ENCODE results near the gene CFAP61. TPM values are rescaled to one million over a fixed set of nuclear protein-coding genes. Genes with fewer than 3 reads are reported as not detected.
A peak's percentile ranks its signal among the peaks of the same experiment; 100 is the strongest.

CFAP61 gene
- total and polyA plus RNA-seq, 8 donors = 0.95 to 5.3 (median 3.2) TPM; not detected in 1

GRCh38 chr20:20367575-20368417, 315.5 kb downstream of the CFAP61 start, which contains the start of gene INSM1:
INSM1 (plus strand) TSS chr20:20368104; CDS start chr20:20368268, 164 bp downstream.
- H3K27ac ChIP-seq = no peak within 1 kb of the TSS
- no peak for ATAC-seq
- intact Hi-C loops (cut with DNase I) = loop anchor here in 1 of 2 donors (10.0 kb wide), 1 partner anchor 197 kb away; no protein-coding TSS in a partner anchor
- no peaks in the 10 kb centered on the region for H3K36me3 ChIP-seq
- no peaks in the 10 kb centered on the region for H3K9me3 ChIP-seq
- DNase-seq = no peak
- H3K4me1 ChIP-seq = peaks cover 5 to 52% of the 10 kb centered on the region in 2 donors
- TF ChIP-seq, protein P1, sequence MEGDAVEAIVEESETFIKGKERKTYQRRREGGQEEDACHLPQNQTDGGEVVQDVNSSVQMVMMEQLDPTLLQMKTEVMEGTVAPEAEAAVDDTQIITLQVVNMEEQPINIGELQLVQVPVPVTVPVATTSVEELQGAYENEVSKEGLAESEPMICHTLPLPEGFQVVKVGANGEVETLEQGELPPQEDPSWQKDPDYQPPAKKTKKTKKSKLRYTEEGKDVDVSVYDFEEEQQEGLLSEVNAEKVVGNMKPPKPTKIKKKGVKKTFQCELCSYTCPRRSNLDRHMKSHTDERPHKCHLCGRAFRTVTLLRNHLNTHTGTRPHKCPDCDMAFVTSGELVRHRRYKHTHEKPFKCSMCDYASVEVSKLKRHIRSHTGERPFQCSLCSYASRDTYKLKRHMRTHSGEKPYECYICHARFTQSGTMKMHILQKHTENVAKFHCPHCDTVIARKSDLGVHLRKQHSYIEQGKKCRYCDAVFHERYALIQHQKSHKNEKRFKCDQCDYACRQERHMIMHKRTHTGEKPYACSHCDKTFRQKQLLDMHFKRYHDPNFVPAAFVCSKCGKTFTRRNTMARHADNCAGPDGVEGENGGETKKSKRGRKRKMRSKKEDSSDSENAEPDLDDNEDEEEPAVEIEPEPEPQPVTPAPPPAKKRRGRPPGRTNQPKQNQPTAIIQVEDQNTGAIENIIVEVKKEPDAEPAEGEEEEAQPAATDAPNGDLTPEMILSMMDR (IDR thresholded peaks at IDR 0.05) = no peak
- H3K4me3 ChIP-seq = peak within 1 kb of the TSS in 1 of 2 donors; percentile 24
- peaks cover 94 to 100% of the 10 kb centered on the region in 2 donors for H3K27me3 ChIP-seq

DNA sequence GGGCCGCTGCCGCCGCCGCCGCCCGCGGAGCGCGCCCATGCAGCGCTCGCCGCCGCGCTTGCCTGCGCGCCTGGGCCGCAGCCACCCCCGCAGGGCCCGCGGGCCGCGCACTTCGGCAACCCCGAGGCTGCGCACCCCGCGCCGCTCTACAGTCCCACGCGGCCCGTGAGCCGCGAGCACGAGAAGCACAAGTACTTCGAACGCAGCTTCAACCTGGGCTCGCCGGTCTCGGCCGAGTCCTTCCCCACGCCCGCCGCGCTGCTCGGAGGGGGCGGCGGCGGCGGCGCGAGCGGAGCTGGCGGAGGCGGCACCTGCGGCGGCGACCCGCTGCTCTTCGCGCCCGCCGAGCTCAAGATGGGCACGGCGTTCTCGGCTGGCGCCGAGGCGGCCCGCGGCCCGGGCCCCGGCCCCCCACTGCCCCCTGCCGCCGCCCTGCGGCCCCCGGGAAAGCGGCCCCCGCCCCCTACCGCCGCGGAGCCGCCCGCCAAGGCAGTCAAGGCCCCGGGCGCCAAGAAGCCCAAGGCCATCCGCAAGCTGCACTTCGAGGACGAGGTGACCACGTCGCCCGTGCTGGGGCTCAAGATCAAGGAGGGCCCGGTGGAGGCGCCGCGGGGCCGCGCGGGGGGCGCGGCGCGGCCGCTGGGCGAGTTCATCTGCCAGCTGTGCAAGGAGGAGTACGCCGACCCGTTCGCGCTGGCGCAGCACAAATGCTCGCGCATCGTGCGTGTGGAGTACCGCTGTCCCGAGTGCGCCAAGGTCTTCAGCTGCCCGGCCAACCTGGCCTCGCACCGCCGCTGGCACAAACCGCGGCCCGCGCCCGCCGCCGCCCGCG, 316.3 kb downstream of the CFAP61 start:
- TF ChIP-seq, protein P1 (IDR thresholded peaks at IDR 0.05) = no peak
- no peaks in the 10 kb centered on the region for H3K9me3 ChIP-seq
- peaks cover 90 to 100% of the 10 kb centered on the region in 2 donors for H3K27me3 ChIP-seq
- H3K27ac ChIP-seq = no peak overlapping the region
- intact Hi-C loops (cut with DNase I) = loop anchor here in 1 of 2 donors (10.0 kb wide), 1 partner anchor 196 kb away; no protein-coding TSS in a partner anchor
- H3K4me1 ChIP-seq = peaks cover 2 to 49% of the 10 kb centered on the region in 2 donors
- DNase-seq (no peak), ATAC-seq (no peak)
- no peaks in the 10 kb centered on the region for H3K36me3 ChIP-seq
- H3K4me3 ChIP-seq = peak overlapping the region in 1 of 2 donors; percentile 24

DNA sequence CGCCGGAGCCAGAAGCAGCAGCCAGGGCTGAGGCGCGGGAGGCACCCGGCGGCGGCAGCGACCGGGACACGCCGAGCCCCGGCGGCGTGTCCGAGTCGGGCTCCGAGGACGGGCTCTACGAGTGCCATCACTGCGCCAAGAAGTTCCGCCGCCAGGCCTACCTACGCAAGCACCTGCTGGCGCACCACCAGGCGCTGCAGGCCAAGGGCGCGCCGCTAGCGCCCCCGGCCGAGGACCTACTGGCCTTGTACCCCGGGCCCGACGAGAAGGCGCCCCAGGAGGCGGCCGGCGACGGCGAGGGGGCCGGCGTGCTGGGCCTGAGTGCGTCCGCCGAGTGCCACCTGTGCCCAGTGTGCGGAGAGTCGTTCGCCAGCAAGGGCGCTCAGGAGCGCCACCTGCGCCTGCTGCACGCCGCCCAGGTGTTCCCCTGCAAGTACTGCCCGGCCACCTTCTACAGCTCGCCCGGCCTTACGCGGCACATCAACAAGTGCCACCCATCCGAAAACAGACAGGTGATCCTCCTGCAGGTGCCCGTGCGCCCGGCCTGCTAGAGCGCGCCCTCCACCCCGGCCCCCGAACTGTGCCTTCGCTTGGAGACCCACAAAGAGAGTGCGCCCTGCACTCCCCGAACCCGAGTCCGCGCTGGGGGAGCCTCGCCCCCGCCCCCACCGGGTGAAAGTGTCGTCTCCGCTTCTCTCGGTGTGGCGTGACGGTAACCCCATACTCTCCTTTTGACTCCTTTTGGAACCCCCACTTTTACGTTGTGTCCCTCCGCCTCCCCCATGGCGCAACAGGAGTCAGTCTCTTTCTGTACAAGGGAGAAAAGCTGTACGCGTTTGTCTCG, 317.1 kb downstream of the CFAP61 start:
- Histone ChIP-seq H3K36me3 (no peaks in the 10 kb centered on the region), H3K4me3 (no peak overlapping the region), H3K27me3 (peaks cover 86 to 100% of the 10 kb centered on the region in 2 donors), H3K27ac (no peak overlapping the region), H3K4me1 (peaks cover 0 to 40% of the 10 kb centered on the region in 2 donors), H3K9me3 (no peaks in the 10 kb centered on the region)
- TF ChIP-seq, protein P1 (IDR thresholded peaks at IDR 0.05) = no peak
- ATAC-seq (peak; percentile 50), DNase-seq (no peak)
- intact Hi-C loops (cut with DNase I) = loop anchor here in 1 of 2 donors (10.0 kb wide), 1 partner anchor 195 kb away; no protein-coding TSS in a partner anchor

DNA sequence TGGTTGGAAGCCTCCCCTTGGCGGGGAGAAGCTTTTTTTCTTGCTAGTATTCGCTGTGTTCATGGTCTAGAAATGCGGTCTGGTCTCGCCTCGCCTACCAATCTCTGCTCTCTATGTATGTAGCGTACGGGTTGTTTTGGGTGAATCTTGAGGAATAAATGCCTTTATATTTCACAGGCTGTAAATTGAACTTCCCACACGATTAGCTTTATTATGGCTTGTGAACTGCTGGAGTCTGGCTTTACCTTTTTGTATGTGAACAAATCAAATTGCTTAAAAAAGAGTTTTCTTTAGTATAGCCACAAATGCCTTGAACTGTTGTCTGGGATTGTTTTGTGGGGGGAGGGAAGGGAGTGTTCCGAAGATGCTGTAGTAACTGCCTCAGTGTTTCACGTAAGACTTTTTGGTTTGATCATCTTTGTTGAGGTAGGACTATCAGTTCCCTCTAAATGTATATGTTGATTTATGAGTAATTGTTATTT, 317.8 kb downstream of the CFAP61 start:
- Histone ChIP-seq H3K9me3 (no peaks in the 10 kb centered on the region), H3K27me3 (peaks cover 79 to 100% of the 10 kb centered on the region in 2 donors), H3K4me1 (peaks cover 0 to 34% of the 10 kb centered on the region in 2 donors), H3K4me3 (no peak overlapping the region), H3K27ac (no peak overlapping the region), H3K36me3 (no peaks in the 10 kb centered on the region)
- TF ChIP-seq, protein P1 (IDR thresholded peaks at IDR 0.05) = no peak
- intact Hi-C loops (cut with DNase I) = no loop called here
- ATAC-seq (no peak), DNase-seq (no peak)

Measured in left lung (tissue), 10 donors.